Measurements from ENCODE around the gene GFER. TPM values are rescaled to one million over a fixed set of nuclear protein-coding genes. Genes with fewer than 3 reads are reported as not detected.
"Not testable (repeated sequence)": the region's sequence is repeated elsewhere in the genome, so short reads cannot be mapped to it uniquely, and the experiment has no call there.

The GFER gene
- polyA plus RNA-seq, result 48.5 TPM
- long read RNA-seq, donor 1, transcript GFER-201 (3 exons, 2,345 nt), result major isoform, 11 of 17 reads
- long read RNA-seq, donor 1, partial matches to known transcripts, result 0 of 17 reads
- long read RNA-seq, donor 1, other reads (novel, unspliced or antisense), result 0 of 17 reads
- long read RNA-seq, donor 2, transcript GFER-201 (3 exons, 2,345 nt), result minor isoform, 9 of 27 reads
- long read RNA-seq, donor 2, transcript GFER-203 (2 exons, 1,365 nt), result major isoform, 18 of 27 reads
- long read RNA-seq, donor 2, partial matches to known transcripts, result 0 of 27 reads
- long read RNA-seq, donor 2, other reads (novel, unspliced or antisense), result 0 of 27 reads
- long read RNA-seq, donor 3, result 0 reads
- long read RNA-seq, donor 4, partial matches to known transcripts, result 0 of 6 reads
- long read RNA-seq, donor 4, other reads (novel, unspliced or antisense), result 0 of 6 reads
- long read RNA-seq, donor 5, transcript GFER-201 (3 exons, 2,345 nt), result major isoform, 6 of 8 reads
- long read RNA-seq, donor 5, partial matches to known transcripts, result 0 of 8 reads
- long read RNA-seq, donor 5, other reads (novel, unspliced or antisense), result 0 of 8 reads
- long read RNA-seq, donor 6, transcript GFER-201 (3 exons, 2,345 nt), result minor isoform, 14 of 32 reads
- long read RNA-seq, donor 6, transcript GFER-203 (2 exons, 1,365 nt), result major isoform, 15 of 32 reads
- long read RNA-seq, donor 6, partial matches to known transcripts, result 0 of 32 reads
- long read RNA-seq, donor 6, other reads (novel, unspliced or antisense), result 0 of 32 reads
- long read RNA-seq, donor 7, partial matches to known transcripts, result 0 of 3 reads
- long read RNA-seq, donor 7, other reads (novel, unspliced or antisense), result 0 of 3 reads
- long read RNA-seq, donor 8, transcript GFER-203 (2 exons, 1,365 nt), result major isoform, 15 of 31 reads
- long read RNA-seq, donor 8, transcript GFER-201 (3 exons, 2,345 nt), result minor isoform, 14 of 31 reads
- long read RNA-seq, donor 8, partial matches to known transcripts, result 0 of 31 reads
- long read RNA-seq, donor 8, other reads (novel, unspliced or antisense), result 0 of 31 reads
- long read RNA-seq, donor 9, transcript GFER-201 (3 exons, 2,345 nt), result major isoform, 16 of 32 reads
- long read RNA-seq, donor 9, transcript GFER-203 (2 exons, 1,365 nt), result minor isoform, 15 of 32 reads
- long read RNA-seq, donor 9, partial matches to known transcripts, result 0 of 32 reads
- long read RNA-seq, donor 9, other reads (novel, unspliced or antisense), result 0 of 32 reads
- long read RNA-seq, donor 10, transcript GFER-203 (2 exons, 1,365 nt), result major isoform, 16 of 36 reads
- long read RNA-seq, donor 10, transcript GFER-201 (3 exons, 2,345 nt), result major isoform, 16 of 36 reads
- long read RNA-seq, donor 10, partial matches to known transcripts, result 0 of 36 reads
- long read RNA-seq, donor 10, other reads (novel, unspliced or antisense), result 0 of 36 reads
- long read RNA-seq, donor 11, transcript GFER-203 (2 exons, 1,365 nt), result minor isoform, 7 of 24 reads
- long read RNA-seq, donor 11, transcript GFER-201 (3 exons, 2,345 nt), result major isoform, 13 of 24 reads
- long read RNA-seq, donor 11, partial matches to known transcripts, result 0 of 24 reads
- long read RNA-seq, donor 11, other reads (novel, unspliced or antisense), result 0 of 24 reads

GRCh38 chr16:1983544-1984346 is at the start of gene GFER:
GFER (plus strand) TSS chr16:1984193; CDS start chr16:1984219, 26 bp downstream.
- H3K9me3 ChIP-seq (ENCODE audit: control insufficient read depth, low read depth, low read length), result peaks cover 8% of the 10 kb centered on the region
- peaks cover 48% of the 10 kb centered on the region for H3K27me3 ChIP-seq (ENCODE audit: control insufficient read depth, insufficient read depth, low read length)
- peak within 1 kb of the TSS; percentile 60 for H3K4me3 ChIP-seq (ENCODE audit: low read length)
- WGBS (ENCODE audit: insufficient coverage, low lambda C conversion rate), result no CpG with 5 or more reads among the region's 109 CpGs
- peaks cover 23% of the 10 kb centered on the region for H3K36me3 ChIP-seq (ENCODE audit: control insufficient read depth, insufficient read depth, low read length)
- DNase-seq, result peak; percentile 89 to 94
- peaks cover 59% of the 10 kb centered on the region for H3K4me1 ChIP-seq (ENCODE audit: control insufficient read depth, insufficient read depth, low read length)
- H3K27ac ChIP-seq (ENCODE audit: low read length), result peak within 1 kb of the TSS; percentile 64

GRCh38 chr16:1936945-1937479 is 47.0 kb upstream of the GFER start:
- no peak for DNase-seq
- H3K9me3 ChIP-seq (ENCODE audit: control insufficient read depth, low read depth, low read length), result no peaks in the 10 kb centered on the region
- H3K27me3 ChIP-seq (ENCODE audit: control insufficient read depth, insufficient read depth, low read length), result no peaks in the 10 kb centered on the region
- no peak overlapping the region for H3K4me3 ChIP-seq (ENCODE audit: low read length)
- peaks cover 19% of the 10 kb centered on the region for H3K36me3 ChIP-seq (ENCODE audit: control insufficient read depth, insufficient read depth, low read length)
- no peak overlapping the region for H3K27ac ChIP-seq (ENCODE audit: low read length)
- peaks cover 41% of the 10 kb centered on the region for H3K4me1 ChIP-seq (ENCODE audit: control insufficient read depth, insufficient read depth, low read length)
- 69% methylated on average over 3 of the region's 11 CpGs for WGBS (ENCODE audit: insufficient coverage, low lambda C conversion rate)

- peaks cover 41% of the 10 kb centered on the region for H3K4me1 ChIP-seq (ENCODE audit: control insufficient read depth, insufficient read depth, low read length)
- DNase-seq, result peak; percentile 44 to 49
- no peak overlapping the region for H3K4me3 ChIP-seq (ENCODE audit: low read length)
- peaks cover 2% of the 10 kb centered on the region for H3K9me3 ChIP-seq (ENCODE audit: control insufficient read depth, low read depth, low read length)
- no peaks in the 10 kb centered on the region for H3K27me3 ChIP-seq (ENCODE audit: control insufficient read depth, insufficient read depth, low read length)
- peaks cover 19% of the 10 kb centered on the region for H3K36me3 ChIP-seq (ENCODE audit: control insufficient read depth, insufficient read depth, low read length)
- no CpG with 5 or more reads among the region's 10 CpGs for WGBS (ENCODE audit: insufficient coverage, low lambda C conversion rate)
- H3K27ac ChIP-seq (ENCODE audit: low read length), result peak overlapping the region; percentile 96
Measured at GRCh38 chr16:1938316-1938715, 45.7 kb upstream of the GFER start.

DNA sequence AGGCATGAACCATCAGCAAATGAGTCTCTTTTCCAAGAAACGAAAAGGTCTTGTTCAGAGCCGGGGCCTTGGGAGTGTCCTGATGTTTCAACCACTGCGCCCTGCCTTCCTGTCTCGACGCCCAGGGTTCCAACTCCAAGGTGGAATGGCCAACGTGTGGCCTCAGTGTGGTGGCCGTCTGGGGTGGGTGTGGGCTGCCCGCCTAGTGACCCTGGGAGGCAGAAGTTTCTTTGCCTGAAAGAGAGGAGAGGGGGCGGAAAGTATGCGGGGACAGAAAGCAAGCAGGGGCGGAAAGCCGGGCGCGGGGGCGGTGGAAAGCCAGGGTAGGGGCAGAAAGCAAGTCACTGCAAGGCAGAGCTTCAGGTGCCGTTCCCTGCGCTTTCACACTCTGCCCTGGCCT is 45.1 kb upstream of the GFER start:
- Histone ChIP-seq H3K4me3 (ENCODE audit: low read length) (no peak overlapping the region), H3K9me3 (ENCODE audit: control insufficient read depth, low read depth, low read length) (peaks cover 2% of the 10 kb centered on the region), H3K4me1 (ENCODE audit: control insufficient read depth, insufficient read depth, low read length) (peaks cover 41% of the 10 kb centered on the region), H3K27me3 (ENCODE audit: control insufficient read depth, insufficient read depth, low read length) (no peaks in the 10 kb centered on the region), H3K27ac (ENCODE audit: low read length) (peak overlapping the region; percentile 96), H3K36me3 (ENCODE audit: control insufficient read depth, insufficient read depth, low read length) (peaks cover 19% of the 10 kb centered on the region)
- no peak for DNase-seq
- WGBS (ENCODE audit: insufficient coverage, low lambda C conversion rate), result 100% methylated on average over 2 of the region's 17 CpGs

- no CpG with 5 or more reads among the region's 8 CpGs for WGBS (ENCODE audit: insufficient coverage, low lambda C conversion rate)
- Histone ChIP-seq H3K4me1 (ENCODE audit: control insufficient read depth, insufficient read depth, low read length) (peaks cover 41% of the 10 kb centered on the region), H3K36me3 (ENCODE audit: control insufficient read depth, insufficient read depth, low read length) (peaks cover 19% of the 10 kb centered on the region)
Measured at GRCh38 chr16:1939833-1940232, 44.2 kb upstream of the GFER start.

GRCh38 chr16:1940273-1941161 is 43.5 kb upstream of the GFER start:
- Histone ChIP-seq H3K9me3 (ENCODE audit: control insufficient read depth, low read depth, low read length) (peaks cover 2% of the 10 kb centered on the region), H3K27ac (ENCODE audit: low read length) (peak overlapping the region; percentile 96), H3K27me3 (ENCODE audit: control insufficient read depth, insufficient read depth, low read length) (no peaks in the 10 kb centered on the region), H3K36me3 (ENCODE audit: control insufficient read depth, insufficient read depth, low read length) (peaks cover 19% of the 10 kb centered on the region), H3K4me3 (ENCODE audit: low read length) (peak overlapping the region; percentile 96), H3K4me1 (ENCODE audit: control insufficient read depth, insufficient read depth, low read length) (peaks cover 41% of the 10 kb centered on the region)
- no CpG with 5 or more reads among the region's 23 CpGs for WGBS (ENCODE audit: insufficient coverage, low lambda C conversion rate)
- DNase-seq, result peak; percentile 77 to 88

More at GRCh38 chr16:1939833-1940232, 44.2 kb upstream of the GFER start:
- H3K27me3 ChIP-seq (ENCODE audit: control insufficient read depth, insufficient read depth, low read length); H3K9me3 ChIP-seq (ENCODE audit: control insufficient read depth, low read depth, low read length); H3K4me3 ChIP-seq (ENCODE audit: low read length): not testable (repeated sequence)
- peak in 1 of 2 donors; percentile 65 for DNase-seq
- H3K27ac ChIP-seq (ENCODE audit: low read length), result peak overlapping the region; percentile 96

DNA sequence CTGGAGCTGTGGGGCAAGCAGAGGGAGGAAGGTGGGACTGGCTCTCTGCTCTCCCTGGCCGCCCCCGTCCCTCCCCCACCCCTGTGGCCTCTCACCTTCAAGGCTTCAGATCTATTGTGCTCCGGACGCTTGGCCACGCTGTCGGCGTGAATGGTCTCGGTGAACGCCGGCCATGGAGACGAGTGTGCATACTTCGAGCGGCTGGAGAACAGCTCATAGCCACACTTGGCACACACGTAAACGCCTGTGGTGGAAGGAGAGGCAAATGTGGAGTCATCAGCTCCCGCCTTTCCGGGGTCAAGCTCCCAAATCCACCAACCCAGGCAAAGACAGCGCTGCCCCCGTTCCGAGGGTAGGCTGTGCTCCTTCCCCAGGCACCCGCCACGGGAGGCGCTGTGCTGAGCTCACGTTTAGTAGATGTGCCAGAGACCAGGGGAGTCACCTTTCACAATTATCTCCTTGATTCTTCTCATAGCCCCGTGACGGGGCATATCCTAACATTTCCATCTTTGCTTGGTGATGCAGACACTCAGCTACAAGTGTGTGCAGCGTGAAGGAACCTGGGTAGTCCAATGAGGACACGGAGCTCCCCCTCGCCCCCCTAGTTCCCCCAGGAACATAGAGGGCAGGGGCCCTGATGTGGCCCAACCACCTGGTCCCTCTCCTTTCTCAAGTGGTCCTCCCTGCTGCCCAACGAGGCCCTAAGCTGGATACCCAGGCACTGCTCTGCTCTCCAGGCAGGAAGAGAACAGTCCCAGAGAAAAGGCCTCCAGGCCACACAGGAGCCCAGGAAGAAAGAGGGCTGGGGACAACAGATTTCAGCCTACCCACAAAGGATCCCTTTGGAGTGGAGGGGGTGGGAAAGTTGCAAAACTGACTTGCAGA is 42.6 kb upstream of the GFER start:
- DNase-seq, result no peak
- Histone ChIP-seq H3K9me3 (ENCODE audit: control insufficient read depth, low read depth, low read length) (peaks cover 2% of the 10 kb centered on the region), H3K4me1 (ENCODE audit: control insufficient read depth, insufficient read depth, low read length) (peaks cover 41% of the 10 kb centered on the region), H3K27me3 (ENCODE audit: control insufficient read depth, insufficient read depth, low read length) (no peaks in the 10 kb centered on the region), H3K27ac (ENCODE audit: low read length) (peak overlapping the region; percentile 96), H3K4me3 (ENCODE audit: low read length) (peak overlapping the region; percentile 96), H3K36me3 (ENCODE audit: control insufficient read depth, insufficient read depth, low read length) (peaks cover 19% of the 10 kb centered on the region)
- WGBS (ENCODE audit: insufficient coverage, low lambda C conversion rate), result no CpG with 5 or more reads among the region's 30 CpGs
